H1 (cell line): ENCODE data around the gene KIF5C. TPM values are rescaled to one million over a fixed set of nuclear protein-coding genes. Genes with fewer than 3 reads are reported as not detected.

ENCODE experiments used
- CTCF ChIA-PET: fragments of 300-600 bp; sonication (Branson Sonifier 250); formaldehyde crosslinking; loops from one replicate; lab custom pipeline; 2021; ENCODE audit not compliant: partially characterized antibody; lab: Charles Lee
- POLR2A ChIA-PET: fragments of 300-600 bp; sonication (Branson Sonifier 250); formaldehyde crosslinking; loops from one replicate; lab custom pipeline; 2021; ENCODE audit warnings: inconsistent platforms; ENCODE audit not compliant: partially characterized antibody; lab: Charles Lee
- DNase-seq, 2 experiments: peaks; one replicate each; pipeline versions ENCODE4 v3.0.0 to v3.0.0-alpha.2; 2010 to 2022; ENCODE audit warnings: low spot score in 2 of 2, low read depth in 1 of 2, mixed read lengths in 1 of 2
- FAIRE-seq: peaks from 2 replicates; lab custom pipeline; 2011; peaks lifted over from hg19 to GRCh38; lab: Jason Lieb, UNC
- H2AFZ ChIP-seq: 2 replicates; pipeline ENCODE4 v1.8.1; 2012; ENCODE audit warnings: low read length, inconsistent platforms
- H2AK5ac ChIP-seq: 2 replicates; pipeline ENCODE4 v1.6.1; 2013; ENCODE audit warnings: low read depth, low read length
- H2BK120ac ChIP-seq: replicated peaks from 2 replicates; pipeline ENCODE3; 2013; ENCODE audit warnings: low read depth, low read length, inconsistent platforms
- H2BK12ac ChIP-seq: 2 replicates; pipeline ENCODE4 v1.6.1; 2013; ENCODE audit warnings: low read depth, low read length
- H2BK15ac ChIP-seq: 2 replicates; pipeline ENCODE4 v1.6.1; 2013; ENCODE audit warnings: low read length
- H2BK20ac ChIP-seq: 2 replicates; pipeline ENCODE4 v1.6.1; 2013; ENCODE audit warnings: low read length
- H2BK5ac ChIP-seq: 2 replicates; pipeline ENCODE4 v1.6.1; 2013; ENCODE audit warnings: low read depth, low read length
- H3K14ac ChIP-seq: 2 replicates; pipeline ENCODE4 v1.6.1; 2013; ENCODE audit warnings: inconsistent platforms; ENCODE audit not compliant: insufficient read length
- H3K18ac ChIP-seq: 2 replicates; pipeline ENCODE4 v1.6.1; 2013; ENCODE audit warnings: low read length; ENCODE audit errors: extremely low read depth
- H3K23ac ChIP-seq: 2 replicates; pipeline ENCODE4 v1.6.1; 2013; ENCODE audit warnings: inconsistent platforms; ENCODE audit not compliant: insufficient read length
- H3K23me2 ChIP-seq: 2 replicates; pipeline ENCODE4 v1.6.1; 2013; ENCODE audit warnings: low read depth, low read length
- H3K27ac ChIP-seq: 2 replicates; pipeline ENCODE4 v1.6.1; 2011; ENCODE audit warnings: low read depth, low read length, inconsistent platforms
- H3K27me3 ChIP-seq, 4 experiments: replicated peaks in 1 of 4; 1 replicate in 1 of 4; 2 replicates in 3 of 4; pipeline versions ENCODE4 v1.6.1 to v1.8.1; 2011 to 2013; ENCODE audit warnings: low read length in 3 of 4, mild to moderate bottlenecking in 3 of 4, inconsistent platforms in 2 of 4, mixed read lengths in 2 of 4, moderate library complexity in 1 of 4; ENCODE audit not compliant: control insufficient read depth in 3 of 4, insufficient read depth in 3 of 4; ENCODE audit errors: extremely low read depth in 1 of 4
- H3K36me3 ChIP-seq, 4 experiments: 2 replicates each; pipeline versions ENCODE4 v1.6.1 to v1.8.1; 2011 to 2013; ENCODE audit warnings: mild to moderate bottlenecking in 4 of 4, low read length in 3 of 4, moderate library complexity in 2 of 4, control low read depth in 1 of 4, inconsistent platforms in 1 of 4; ENCODE audit not compliant: insufficient read depth in 4 of 4, control insufficient read depth in 2 of 4
- H3K4ac ChIP-seq: replicated peaks from 2 replicates; pipeline ENCODE3; 2013; ENCODE audit warnings: low read length, low read depth, mixed read lengths, inconsistent platforms; ENCODE audit not compliant: insufficient read length
- H3K4me1 ChIP-seq, 4 experiments: replicated peaks in 1 of 4; 1 replicate in 1 of 4; 2 replicates in 3 of 4; pipeline versions ENCODE4 v1.6.1 to v1.8.1; 2011 to 2013; ENCODE audit warnings: low read length in 3 of 4, inconsistent platforms in 2 of 4, mixed read lengths in 1 of 4; ENCODE audit not compliant: insufficient read depth in 4 of 4, control insufficient read depth in 3 of 4
- H3K4me2 ChIP-seq, 2 experiments: 2 replicates each; pipeline versions ENCODE4 v1.6.1 to v1.8.1; 2011 to 2013; ENCODE audit warnings: low read depth in 2 of 2, low read length in 2 of 2, control low read depth in 1 of 2, inconsistent platforms in 1 of 2, mild to moderate bottlenecking in 1 of 2; ENCODE audit not compliant: insufficient read depth in 1 of 2
- H3K4me3 ChIP-seq, 4 experiments: fragments of 200-600, 300-600 bp in 1 of 4; sonication (generic), shearing (Covaris generic), sonication (Bioruptor Twin) in 1 of 4; 2 replicates each; pipeline versions ENCODE4 v1.5.1 to v1.8.1; 2011 to 2016; ENCODE audit warnings: low read length in 4 of 4, low read depth in 3 of 4, control low read depth in 2 of 4, inconsistent platforms in 2 of 4, mild to moderate bottlenecking in 2 of 4, mixed read lengths in 1 of 4, moderate library complexity in 1 of 4; ENCODE audit not compliant: insufficient read depth in 2 of 4; ENCODE audit errors: extremely low read depth in 1 of 4
- H3K56ac ChIP-seq: replicated peaks from 2 replicates; pipeline ENCODE3; 2013; ENCODE audit warnings: low read depth, mild to moderate bottlenecking, mixed read lengths, low read length, inconsistent platforms; ENCODE audit not compliant: insufficient read length
- H3K79me1 ChIP-seq: 2 replicates; pipeline ENCODE4 v1.6.1; 2013; ENCODE audit warnings: low read depth, low read length, control low read depth
- H3K79me2 ChIP-seq, 2 experiments: 2 replicates each; pipeline versions ENCODE4 v1.6.1 to v1.8.1; 2012 to 2013; ENCODE audit warnings: low read length in 2 of 2, mild to moderate bottlenecking in 2 of 2, inconsistent platforms in 1 of 2; ENCODE audit not compliant: insufficient read depth in 2 of 2, control insufficient read depth in 1 of 2
- H3K9ac ChIP-seq, 4 experiments: replicated peaks in 1 of 4; 1 replicate in 1 of 4; 2 replicates in 3 of 4; pipeline versions ENCODE4 v1.6.1 to v1.8.1; 2011 to 2013; ENCODE audit warnings: low read depth in 3 of 4, low read length in 3 of 4, control low read depth in 2 of 4, mild to moderate bottlenecking in 2 of 4, moderate library complexity in 2 of 4, inconsistent platforms in 1 of 4; ENCODE audit errors: extremely low read depth in 1 of 4
- H3K9me3 ChIP-seq, 2 experiments: 2 replicates each; pipeline versions ENCODE4 v1.6.1 to v1.8.1; 2012 to 2013; ENCODE audit warnings: mild to moderate bottlenecking in 2 of 2, moderate library complexity in 2 of 2, control low read depth in 1 of 2, inconsistent platforms in 1 of 2, low read depth in 1 of 2, low read length in 1 of 2, mixed read lengths in 1 of 2; ENCODE audit not compliant: insufficient read depth in 2 of 2
- H4K20me1 ChIP-seq, 2 experiments: replicated peaks in 1 of 2; 2 replicates each; pipeline versions ENCODE3 to v1.8.1; 2011 to 2013; ENCODE audit warnings: inconsistent platforms in 2 of 2, low read length in 2 of 2, mild to moderate bottlenecking in 1 of 2; ENCODE audit not compliant: insufficient read depth in 2 of 2, control insufficient read depth in 1 of 2
- H4K5ac ChIP-seq: 2 replicates; pipeline ENCODE4 v1.6.1; 2013; ENCODE audit warnings: low read length, low read depth, mixed read lengths, inconsistent platforms; ENCODE audit not compliant: insufficient read length
- H4K8ac ChIP-seq: 2 replicates; pipeline ENCODE4 v1.8.0; 2013; ENCODE audit warnings: mild to moderate bottlenecking, moderate library complexity, low read length, inconsistent platforms; ENCODE audit not compliant: insufficient read depth; ENCODE audit errors: extremely low read depth
- H4K91ac ChIP-seq: replicated peaks from 2 replicates; pipeline ENCODE3; 2013; ENCODE audit warnings: low read length, mixed read lengths, inconsistent platforms; ENCODE audit not compliant: insufficient read length
- CHD1 ChIP-seq: IDR thresholded peaks from 2 replicates; pipeline ENCODE4 v1.6.1; 2012; ENCODE audit warnings: low read depth, low read length, improper control_type of control experiment
- CHD2 ChIP-seq: IDR thresholded peaks from 2 replicates; pipeline ENCODE4 v1.6.1; 2012; ENCODE audit warnings: low read length, improper control_type of control experiment
- EGR1 ChIP-seq: IDR thresholded peaks from 2 replicates; pipeline ENCODE4 v1.6.1; 2011; ENCODE audit warnings: low read depth, low read length, borderline replicate concordance
- EP300 ChIP-seq, 2 experiments: IDR thresholded peaks; 1 replicate in 1 of 2; 2 replicates in 1 of 2; pipeline ENCODE4 v1.6.1; 2011 to 2012; ENCODE audit warnings: low read depth in 2 of 2, low read length in 2 of 2, mild to moderate bottlenecking in 2 of 2, borderline replicate concordance in 1 of 2, inconsistent platforms in 1 of 2, moderate library complexity in 1 of 2
- EZH2 ChIP-seq: fragments of 200-600 bp; sonication (generic); IDR thresholded peaks from 2 replicates; pipeline ENCODE4 v1.7.1; 2012; ENCODE audit warnings: low read depth, mild to moderate bottlenecking, moderate library complexity, low read length, inconsistent platforms; ENCODE audit not compliant: severe bottlenecking
- KDM5A ChIP-seq: fragments of 200-600 bp; IDR thresholded peaks from 2 replicates; pipeline ENCODE4 v1.7.1; 2012; ENCODE audit warnings: mild to moderate bottlenecking, low read length, inconsistent platforms, mixed read lengths
- NRF1 ChIP-seq: IDR thresholded peaks from 2 replicates; pipeline ENCODE4 v1.6.1; 2011; ENCODE audit warnings: mild to moderate bottlenecking, low read depth, low read length, improper control_type of control experiment
- POU5F1 ChIP-seq: IDR thresholded peaks from 2 replicates; pipeline ENCODE4 v1.6.1; 2011; ENCODE audit warnings: low read depth, mild to moderate bottlenecking, low read length, moderate library complexity
- RBBP5 ChIP-seq: IDR thresholded peaks from 2 replicates; pipeline ENCODE4 v1.7.1; 2012; ENCODE audit warnings: low read depth, mild to moderate bottlenecking, inconsistent platforms, low read length, moderate library complexity, borderline replicate concordance
- YY1 ChIP-seq: IDR thresholded peaks from 2 replicates; pipeline ENCODE4 v1.6.1; 2011; ENCODE audit warnings: low read depth, mild to moderate bottlenecking, low read length
- WGBS, 2 experiments: shearing (Covaris generic) in 1 of 2; methylation state at CpG; one replicate each; pipeline versions ENCODE4 v1.1.6 to v1.1.7; 2013 to 2015; ENCODE audit warnings: low lambda C conversion rate in 2 of 2, mixed read lengths in 2 of 2, inconsistent platforms in 1 of 2, low coverage in 1 of 2, missing lambda C conversion rate in 1 of 2; ENCODE audit not compliant: insufficient replicate concordance in 2 of 2, insufficient coverage in 1 of 2, insufficient read length in 1 of 2; ENCODE audit errors: extremely low coverage in 1 of 2, missing lambda C conversion rate in 1 of 2; 5-methylcytosine and 5-hydroxymethylcytosine counted together
- polyA plus RNA-seq, 7 experiments: library from polyadenylated mRNA; depleted of rRNA in 3 of 7; stranded (reverse) in 5 of 7; unstranded in 2 of 7; fragments of >200 nt in 5 of 7; fragments of 200-250 nt in 2 of 7; gene quantifications; 1 replicate in 5 of 7; 2 replicates in 1 of 7; 4 replicates in 1 of 7; pipeline versions ENCODE4 v1.2.1 to v1.2.3, GENCODE V29; 2011 to 2013; ENCODE audit warnings: missing spikeins in 2 of 7, mixed read lengths in 2 of 7
- total RNA-seq: library from RNA; stranded (reverse); fragmentation: NEBNext Ultra II Directional; extraction: Animal tissue kit (Norgen Biotek cat#: 25700); gene quantifications from 2 replicates; pipeline ENCODE4 v1.2.1, GENCODE V29; 2021
- TF ChIP-seq, protein P1 (sequence below), 3 experiments: IDR thresholded peaks; 1 replicate in 2 of 3; 2 replicates in 1 of 3; pipeline versions ENCODE4 v1.5.1 to v1.6.1; 2011; ENCODE audit warnings: low read length in 3 of 3, mild to moderate bottlenecking in 3 of 3, inconsistent platforms in 2 of 3, low read depth in 1 of 3, moderate library complexity in 1 of 3; ENCODE audit not compliant: insufficient read depth in 1 of 3; ENCODE audit errors: control extremely low read depth in 1 of 3
- TF ChIP-seq, protein P2 (sequence below): IDR thresholded peaks from 2 replicates; pipeline ENCODE4 v1.6.1; 2012; ENCODE audit warnings: inconsistent platforms

KIF5C gene
- total and polyA plus RNA-seq, 2 of the 8 experiments (the other 6 are each of a cell fraction or from before 2014, with no cell fraction given), result 16.3 to 66.4 TPM

DNA sequence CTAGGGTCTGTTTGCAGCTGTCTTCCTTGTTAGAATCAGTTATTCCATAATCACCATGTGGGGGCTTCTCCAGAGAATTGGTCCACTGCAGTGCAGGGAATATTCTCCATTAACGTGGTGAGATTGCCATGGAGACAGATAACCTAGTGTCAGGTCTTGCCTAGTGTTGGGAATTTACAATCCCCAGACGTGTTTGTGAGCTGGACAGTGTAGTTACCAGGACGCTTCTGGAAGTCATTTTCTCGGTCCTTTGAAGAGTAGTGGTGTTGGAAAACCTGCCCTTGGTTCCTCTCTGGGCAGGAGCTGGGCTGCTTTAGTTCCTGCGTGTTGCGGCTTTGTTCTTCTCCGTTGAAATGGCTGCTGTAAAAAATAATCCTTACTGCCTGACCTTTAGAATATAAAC, 94.6 kb downstream of the KIF5C start:
- Histone ChIP-seq H2BK12ac (no peak overlapping the region), H2BK5ac (no peak overlapping the region), H3K14ac (no peak overlapping the region), H3K27me3 (no peaks in the 10 kb centered on the region), H3K18ac (no peak overlapping the region), H3K79me1 (no peaks in the 10 kb centered on the region), H3K56ac (no peak overlapping the region), H2BK120ac (no peak overlapping the region), H2AFZ (no peak overlapping the region), H4K8ac (no peak overlapping the region), H2AK5ac (no peak overlapping the region), H3K9ac (no peak overlapping the region), H3K4ac (no peak overlapping the region), H3K27ac (no peak overlapping the region), H3K4me1 (peaks cover 2 to 16% (median 6%) of the 10 kb centered on the region in 4 experiments; a peak in 4 of 7 replicates), H4K20me1 (no peaks in the 10 kb centered on the region), H3K23me2 (no peaks in the 10 kb centered on the region), H3K9me3 (no peaks in the 10 kb centered on the region), H3K36me3 (peaks cover 0 to 10% (median 6%) of the 10 kb centered on the region in 4 experiments; a peak in 6 of 8 replicates), H3K23ac (no peak overlapping the region), H3K4me2 (no peak overlapping the region), H2BK20ac (no peak overlapping the region), H4K91ac (no peak overlapping the region), H3K4me3 (no peak overlapping the region), H4K5ac (no peak overlapping the region), H2BK15ac (no peak overlapping the region), H3K79me2 (no peaks in the 10 kb centered on the region)
- no peak for FAIRE-seq
- ChIA-PET POLR2A (no interaction called here), CTCF (interaction anchor here (1.1 to 3.5 kb wide), 4 partner anchors 10 to 68 kb away, joined by 4 to 9 read pairs (median 6); partner anchors contain the start of gene LYPD6B)
- 91% methylated on average over 7 of the region's 7 CpGs; no CpG with 5 or more reads in 1 of the 2 experiments for WGBS, 2 experiments
- DNase-seq, result no peak
- no peak for TF ChIP-seq NRF1
- TF ChIP-seq EGR1, result no peak
- TF ChIP-seq YY1, result no peak
- TF ChIP-seq, protein P1, sequence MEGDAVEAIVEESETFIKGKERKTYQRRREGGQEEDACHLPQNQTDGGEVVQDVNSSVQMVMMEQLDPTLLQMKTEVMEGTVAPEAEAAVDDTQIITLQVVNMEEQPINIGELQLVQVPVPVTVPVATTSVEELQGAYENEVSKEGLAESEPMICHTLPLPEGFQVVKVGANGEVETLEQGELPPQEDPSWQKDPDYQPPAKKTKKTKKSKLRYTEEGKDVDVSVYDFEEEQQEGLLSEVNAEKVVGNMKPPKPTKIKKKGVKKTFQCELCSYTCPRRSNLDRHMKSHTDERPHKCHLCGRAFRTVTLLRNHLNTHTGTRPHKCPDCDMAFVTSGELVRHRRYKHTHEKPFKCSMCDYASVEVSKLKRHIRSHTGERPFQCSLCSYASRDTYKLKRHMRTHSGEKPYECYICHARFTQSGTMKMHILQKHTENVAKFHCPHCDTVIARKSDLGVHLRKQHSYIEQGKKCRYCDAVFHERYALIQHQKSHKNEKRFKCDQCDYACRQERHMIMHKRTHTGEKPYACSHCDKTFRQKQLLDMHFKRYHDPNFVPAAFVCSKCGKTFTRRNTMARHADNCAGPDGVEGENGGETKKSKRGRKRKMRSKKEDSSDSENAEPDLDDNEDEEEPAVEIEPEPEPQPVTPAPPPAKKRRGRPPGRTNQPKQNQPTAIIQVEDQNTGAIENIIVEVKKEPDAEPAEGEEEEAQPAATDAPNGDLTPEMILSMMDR (IDR thresholded peaks at IDR 0.05; ENCODE audit: control extremely low read depth in 1 of 3, insufficient read depth in 1 of 3, low read depth in 1 of 3, low read length in 3 of 3), result no peak
- no peak for TF ChIP-seq KDM5A
- TF ChIP-seq CHD2, result no peak
- TF ChIP-seq EP300 (IDR thresholded peaks at IDR 0.05; ENCODE audit: borderline replicate concordance in 1 of 2, low read depth in 2 of 2, low read length in 2 of 2), result no peak
- no peak for TF ChIP-seq POU5F1
- no peak for TF ChIP-seq CHD1
- no peak for TF ChIP-seq EZH2
- no peak for TF ChIP-seq RBBP5
- TF ChIP-seq, protein P2, sequence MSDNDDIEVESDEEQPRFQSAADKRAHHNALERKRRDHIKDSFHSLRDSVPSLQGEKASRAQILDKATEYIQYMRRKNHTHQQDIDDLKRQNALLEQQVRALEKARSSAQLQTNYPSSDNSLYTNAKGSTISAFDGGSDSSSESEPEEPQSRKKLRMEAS, result no peak
